Dedifferentiated amniotic fluid mesenchymal stem cell (primary cell): ENCODE measurements around the gene FIGLA.
"Not testable (repeated sequence)": the region's sequence is repeated elsewhere in the genome, so short reads cannot be mapped to it uniquely, and the experiment has no call there.

ENCODE experiments used
- DNase-seq: peaks from one replicate; pipeline ENCODE4 v3.0.0-alpha.2; 2016; ENCODE audit errors: extremely low spot score

Gene FIGLA

GRCh38 chr2:70808983-70809958, 18.8 kb upstream of the FIGLA start:
- DNase-seq = no peak

- no peak for DNase-seq
Measured at GRCh38 chr2:70807828-70808118, 17.3 kb upstream of the FIGLA start.

DNA sequence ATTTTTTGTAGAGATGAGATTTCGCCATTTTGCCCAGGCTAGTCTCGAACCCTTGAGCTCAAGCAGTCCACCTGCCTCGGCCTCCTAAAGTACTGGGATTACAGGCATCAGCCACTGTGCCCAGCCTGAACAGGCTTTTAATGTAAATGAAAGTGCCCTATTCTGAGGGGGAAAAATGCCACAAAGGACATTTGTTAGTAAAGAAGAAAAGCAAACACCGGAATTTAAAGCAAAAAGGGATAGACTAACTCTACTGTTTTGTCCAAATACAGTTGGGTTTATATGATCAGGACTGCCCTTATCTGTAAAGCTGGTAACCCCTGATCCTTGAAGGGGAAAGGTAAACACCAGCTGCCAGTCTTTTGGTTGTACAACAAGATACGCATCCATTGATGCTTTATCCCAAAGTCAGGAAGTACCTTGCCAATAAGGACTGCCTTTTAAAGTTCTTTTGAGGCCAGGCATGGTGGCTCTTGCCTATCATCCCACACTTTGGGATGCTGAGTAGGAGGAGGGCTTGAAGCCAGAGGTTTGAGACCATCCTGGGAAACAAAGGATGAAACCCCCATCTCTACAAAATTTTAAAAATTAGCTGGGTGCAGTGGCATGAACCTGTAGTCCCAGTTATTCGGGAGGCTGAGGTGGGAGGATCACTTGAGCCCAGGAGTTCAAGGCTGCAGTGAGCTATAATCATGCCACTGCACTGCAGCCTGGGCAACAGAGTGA, 16.8 kb upstream of the FIGLA start:
- no peak for DNase-seq

- no peak for DNase-seq
Measured at GRCh38 chr2:70806620-70807019, 16.2 kb upstream of the FIGLA start.

GRCh38 chr2:70806013-70806412, 15.6 kb upstream of the FIGLA start:
- no peak for DNase-seq

DNA sequence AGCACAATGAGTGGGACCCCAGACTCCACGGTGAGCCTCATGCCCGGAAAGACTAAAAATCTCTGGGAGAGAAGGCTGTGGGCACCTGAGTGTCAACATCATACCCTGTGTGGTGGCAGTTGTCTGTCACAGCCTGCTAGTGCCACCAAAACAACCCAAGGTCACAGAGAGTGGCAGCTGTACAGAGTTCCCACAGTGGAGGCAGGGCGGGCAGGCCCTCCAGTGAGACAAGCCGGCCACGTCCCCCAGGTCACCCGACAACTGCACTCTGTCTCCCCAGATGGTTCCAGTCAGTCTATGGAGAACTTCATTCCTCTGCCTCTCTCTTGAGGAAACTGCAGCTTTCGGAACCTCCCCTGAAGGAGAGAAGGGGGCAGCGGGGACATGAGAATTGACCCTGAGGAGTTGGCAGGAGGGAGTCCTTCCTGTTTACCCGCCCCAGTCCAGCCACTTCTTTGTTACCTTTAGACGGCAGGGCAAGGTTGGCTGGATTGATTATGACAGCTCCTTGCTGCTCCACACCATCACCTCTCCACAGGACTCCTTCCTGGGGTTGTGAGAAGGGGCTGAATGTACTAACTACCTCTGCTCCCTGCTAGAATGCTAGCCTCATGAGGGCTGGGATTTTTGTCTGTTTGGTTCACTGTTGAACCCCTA, 11.3 kb upstream of the FIGLA start:
- no peak for DNase-seq

- DNase-seq = no peak
Measured at GRCh38 chr2:70799706-70800105, 9.3 kb upstream of the FIGLA start.

GRCh38 chr2:70797996-70798395, 7.6 kb upstream of the FIGLA start:
- not testable (repeated sequence) for DNase-seq

DNA sequence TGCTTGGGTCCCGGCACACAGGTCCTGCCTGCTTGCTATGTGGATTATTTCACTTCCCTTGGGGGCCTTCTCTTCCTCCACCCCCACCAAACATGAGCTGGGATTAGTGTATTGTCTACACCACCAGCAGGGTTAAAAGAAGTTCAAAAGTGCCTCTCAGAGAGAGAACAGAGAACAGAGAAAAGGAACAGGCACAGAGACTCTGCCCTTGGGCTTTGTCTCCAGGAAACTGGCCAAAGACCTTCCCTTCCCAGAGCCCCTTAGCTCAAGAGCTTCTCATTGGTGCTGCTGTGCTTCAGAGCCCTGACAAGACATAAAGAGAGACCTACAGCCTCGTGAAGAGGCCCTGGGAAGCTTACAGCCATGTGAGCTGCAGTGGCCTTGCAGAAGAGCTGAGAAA, 7.1 kb upstream of the FIGLA start:
- DNase-seq = no peak

DNA sequence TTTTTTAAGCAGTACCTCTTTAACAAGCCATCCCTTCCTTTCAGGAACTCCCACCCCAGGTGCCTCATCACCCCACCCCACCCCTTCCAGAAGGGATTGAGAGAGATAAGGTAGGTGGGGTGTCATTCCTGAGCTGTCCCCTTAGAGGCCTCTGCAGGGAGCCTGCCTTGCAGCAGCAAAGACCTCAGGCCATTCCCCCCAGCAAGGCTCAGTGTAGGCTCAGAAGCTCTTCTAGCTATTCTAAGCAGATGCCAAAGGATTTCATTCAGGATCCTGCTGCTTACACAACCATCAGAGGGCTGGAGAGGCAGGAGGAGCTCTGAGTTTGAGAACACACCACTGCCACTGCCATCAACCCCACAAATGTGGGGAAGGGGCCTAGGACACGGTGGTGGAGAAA, 5.8 kb upstream of the FIGLA start:
- no peak for DNase-seq

DNA sequence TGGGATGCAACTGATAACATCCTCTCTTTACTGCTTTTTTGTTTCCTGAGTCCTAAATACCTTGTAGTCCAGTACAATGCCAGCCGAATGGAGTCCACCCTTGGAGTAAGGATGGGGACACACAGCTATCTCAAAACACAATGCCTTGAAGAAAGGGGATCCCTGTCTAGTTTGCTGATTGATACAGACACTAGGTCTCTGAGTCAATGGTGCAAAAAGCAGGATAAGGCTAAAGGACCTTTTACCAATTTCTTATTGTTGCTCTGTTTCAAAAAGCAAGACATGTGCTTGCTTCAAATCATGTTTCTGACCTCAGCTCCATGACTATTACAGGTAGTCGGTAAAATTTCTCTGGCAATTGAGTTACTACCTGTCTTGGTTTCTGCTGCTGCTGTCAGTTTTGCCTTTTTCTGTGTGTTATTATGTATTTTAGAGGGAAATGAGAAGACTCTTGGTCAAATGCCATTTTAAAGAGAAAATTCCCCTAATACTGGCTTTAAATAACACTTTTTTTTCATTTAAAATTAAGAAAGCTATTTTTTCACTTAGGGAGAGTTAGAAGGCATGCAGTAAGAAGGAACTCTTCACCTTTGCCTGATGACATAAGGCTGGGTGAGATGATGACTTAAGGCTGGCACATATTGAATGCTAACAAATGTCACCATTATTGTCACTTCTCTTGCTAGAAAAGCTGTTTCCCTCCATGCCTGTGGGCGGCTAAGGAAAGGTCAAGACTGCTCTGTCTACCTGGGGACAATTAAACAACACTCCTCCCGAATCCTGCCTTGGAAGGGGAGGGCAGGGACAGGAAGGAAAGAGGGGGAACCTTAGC, 4.9 kb upstream of the FIGLA start:
- DNase-seq = no peak

DNA sequence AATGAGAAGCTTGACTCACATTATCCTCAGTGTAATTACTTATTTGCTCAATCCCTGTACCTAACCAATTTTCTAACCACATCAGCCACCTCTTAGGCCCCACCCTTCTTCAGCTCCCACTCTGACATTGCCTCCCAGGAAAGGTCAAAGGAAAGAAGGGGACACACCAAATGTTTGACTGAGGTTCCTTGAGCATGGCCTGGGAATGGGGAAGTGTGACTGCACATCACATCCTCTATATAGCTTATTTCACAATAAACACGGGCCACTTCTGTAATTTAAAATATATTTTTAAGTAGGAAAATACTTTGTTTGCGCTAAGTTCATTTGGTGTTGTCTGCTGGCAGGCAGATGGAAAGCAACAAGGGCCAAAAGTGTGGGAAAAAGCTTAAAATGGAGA, 3.0 kb upstream of the FIGLA start:
- DNase-seq = no peak

DNA sequence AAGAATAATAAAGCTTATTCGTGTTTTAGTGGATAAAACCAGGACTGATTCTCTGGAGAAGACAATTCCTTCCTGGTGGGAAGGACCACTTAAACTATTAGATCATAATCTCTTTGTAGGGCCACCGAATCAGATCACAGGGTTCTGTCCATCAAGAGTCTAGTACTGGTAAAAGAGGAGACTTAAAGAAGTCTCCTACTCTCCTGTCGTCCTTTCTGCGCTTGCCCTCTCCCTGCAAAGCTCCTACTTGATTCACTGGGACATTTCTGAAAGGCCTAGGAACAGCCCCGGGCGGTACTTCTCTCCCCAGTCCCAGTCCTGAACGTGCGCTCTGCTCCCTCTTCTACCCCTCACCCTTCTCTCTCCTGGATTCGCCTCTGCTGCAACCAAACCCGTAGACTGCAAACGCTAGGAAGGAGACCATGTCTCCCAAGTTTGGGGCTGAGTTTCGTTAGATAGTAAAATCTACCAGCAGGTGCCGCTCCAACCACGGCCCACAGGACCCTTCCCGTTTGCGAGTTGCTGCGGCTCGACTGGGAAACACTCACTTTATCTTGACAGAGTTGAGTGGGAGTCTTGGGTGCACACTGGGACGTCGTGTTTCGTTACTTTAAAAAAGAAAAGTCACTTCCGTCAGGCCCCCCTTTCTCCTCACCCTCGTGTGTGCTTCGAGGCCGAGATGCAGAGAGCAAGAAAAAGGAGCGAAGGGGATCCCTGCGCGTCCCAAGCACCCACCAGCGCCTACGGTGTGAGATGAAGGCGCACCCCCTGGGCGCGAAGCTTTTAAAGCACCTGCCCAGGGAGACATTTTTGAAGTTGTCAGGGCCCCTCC, 923 bp downstream of the FIGLA start:
- no peak for DNase-seq

DNA sequence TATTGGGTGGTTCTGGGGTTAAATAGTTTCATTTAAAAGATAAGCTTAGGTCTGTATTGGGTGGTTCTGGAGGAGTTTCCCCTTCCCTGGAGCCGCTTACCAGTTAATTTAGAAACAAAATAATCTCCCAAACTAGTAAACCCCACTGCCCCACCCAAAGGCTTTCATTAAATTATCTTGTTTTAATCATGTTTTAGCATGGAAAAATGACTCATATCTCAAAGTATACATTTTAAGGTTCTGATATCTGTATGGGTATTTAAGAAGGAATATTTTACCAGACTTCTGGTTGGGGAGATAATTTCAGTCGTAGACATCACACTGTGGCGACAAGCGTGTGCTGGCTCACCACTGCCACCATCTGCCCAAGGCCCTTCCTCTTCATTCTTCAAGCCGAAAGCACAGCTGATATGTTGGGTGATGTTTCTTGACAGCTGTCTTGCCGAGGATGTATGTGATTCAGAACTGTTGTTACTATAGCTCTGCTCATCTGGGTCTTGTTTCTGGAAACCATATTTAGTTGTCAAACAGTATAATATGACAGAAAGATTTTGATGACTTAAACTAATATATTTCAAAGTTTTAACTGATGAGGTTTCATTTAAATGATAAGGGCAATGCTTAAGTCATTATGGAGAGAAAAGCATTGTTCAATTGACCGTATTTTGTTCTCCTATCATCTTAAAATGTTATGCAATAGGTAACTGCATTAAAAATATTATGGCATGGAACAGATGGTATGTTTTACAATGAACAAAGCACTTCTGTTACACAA, 5.1 kb downstream of the FIGLA start:
- no peak for DNase-seq

GRCh38 chr2:70784320-70784719, 6.1 kb downstream of the FIGLA start:
- no peak for DNase-seq

GRCh38 chr2:70779911-70780545, 10.4 kb downstream of the FIGLA start:
- DNase-seq = no peak

DNA sequence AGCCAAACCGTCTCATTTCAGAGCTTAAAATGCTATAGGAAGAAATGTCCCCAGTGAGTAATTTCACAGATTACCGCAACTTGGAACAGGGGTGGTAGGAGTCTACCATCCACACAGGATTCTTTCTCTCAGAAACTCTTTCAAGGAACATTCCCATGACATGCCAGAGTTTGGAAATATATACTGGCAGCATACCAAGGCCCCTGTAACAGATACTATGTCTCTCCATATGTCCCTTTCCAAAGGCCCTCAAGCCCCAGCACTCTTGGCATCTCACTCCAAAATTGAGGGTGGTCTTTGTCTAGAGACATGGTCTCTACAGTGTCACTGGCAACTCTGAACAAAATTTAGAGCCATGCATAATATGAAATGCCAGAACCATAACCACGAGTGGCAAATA, 11.0 kb downstream of the FIGLA start:
- DNase-seq = no peak

GRCh38 chr2:70778676-70779075, 11.8 kb downstream of the FIGLA start:
- DNase-seq = no peak

DNA sequence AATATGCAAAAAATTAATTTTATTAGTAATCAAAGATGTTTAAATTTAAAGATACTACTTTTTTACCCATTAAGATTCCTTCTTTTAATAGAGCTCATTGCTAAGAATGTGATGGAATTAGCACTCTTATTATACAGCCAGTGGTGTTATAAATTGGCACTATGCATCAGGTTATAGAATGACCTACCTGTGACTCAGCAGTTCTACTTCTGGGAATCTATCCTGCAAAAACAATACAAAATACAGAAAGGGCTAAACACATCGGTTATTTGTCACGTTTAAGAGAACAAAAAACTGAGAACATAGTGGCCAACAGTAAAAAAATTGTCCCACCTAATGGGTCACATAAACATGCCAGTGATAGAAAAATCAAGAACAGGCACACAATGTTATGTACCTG, 13.0 kb downstream of the FIGLA start:
- no peak for DNase-seq

DNA sequence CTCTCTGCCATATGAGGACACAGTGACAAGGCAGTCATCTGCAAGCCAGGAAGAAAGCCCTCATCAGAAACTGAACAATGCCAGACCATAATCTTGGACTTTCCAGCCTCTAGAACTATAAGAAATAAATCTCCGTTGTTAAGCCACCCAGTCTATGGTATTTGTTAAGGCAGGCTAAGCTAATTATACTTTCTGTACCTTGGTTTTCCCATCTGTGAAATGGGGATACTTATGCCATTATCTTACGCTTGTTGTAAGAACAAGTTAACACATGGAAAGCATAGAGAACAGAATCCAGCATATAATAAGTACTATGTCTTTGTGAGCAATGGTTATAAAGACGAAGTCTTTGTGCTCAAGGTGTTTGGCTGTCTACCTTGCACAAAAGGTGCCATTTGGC, 14.2 kb downstream of the FIGLA start:
- DNase-seq = no peak
